Activated CD4-positive, alpha-beta T cell treated with anti-CD3 and anti-CD28 coated beads, Interleukin-2, amount 50 U/mL, for 48 hours (primary cell): Measurements from ENCODE around the gene INPP4A.

ENCODE experiments used
- DNase-seq, 2 experiments: peaks; one replicate each; pipeline ENCODE4 v3.0.0-alpha.2; 2020

The INPP4A gene

DNA sequence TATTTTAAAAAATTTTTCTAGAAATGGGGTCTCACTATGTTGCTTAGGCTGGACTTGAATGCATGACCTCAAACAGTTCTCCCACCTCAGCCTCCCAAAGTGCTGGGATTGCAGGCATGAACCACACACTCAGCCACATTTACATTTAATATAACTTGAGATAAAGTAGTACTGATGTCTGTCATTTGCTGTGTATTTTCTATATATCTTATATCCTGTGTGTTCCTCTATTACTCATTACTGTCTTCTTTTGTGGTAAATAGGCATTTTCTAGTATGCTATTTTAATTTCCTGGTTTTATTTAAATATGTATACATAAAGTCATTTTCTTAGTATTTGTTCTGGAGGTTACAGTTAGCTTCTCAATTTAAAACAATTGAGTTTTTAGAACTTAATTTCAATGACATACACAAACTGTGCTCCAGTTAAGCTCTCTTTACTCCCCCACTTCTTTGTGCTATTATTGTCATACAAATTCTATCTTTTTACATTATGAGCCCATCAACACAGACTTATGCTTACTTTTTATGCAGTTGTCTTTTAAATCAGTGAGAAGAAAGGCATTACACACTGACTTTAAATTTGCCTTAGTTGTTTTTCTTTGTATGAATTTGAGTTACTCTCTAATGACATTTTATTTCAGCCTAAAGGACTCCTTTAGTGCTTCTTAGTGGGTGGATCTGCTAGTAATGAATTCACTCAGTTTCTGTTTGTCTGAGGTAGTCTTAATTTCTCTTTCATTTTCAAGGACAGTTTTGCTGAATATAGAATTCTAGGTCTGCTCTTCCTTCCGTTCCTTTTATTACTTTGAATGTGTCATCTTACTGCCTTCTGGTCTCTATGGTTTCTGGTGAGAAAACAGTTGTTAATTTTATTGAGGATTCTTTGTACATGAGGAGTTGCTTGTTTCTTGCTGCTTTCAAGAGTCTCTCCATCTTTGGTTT is 6.2 kb upstream of the INPP4A start:
- no peak for DNase-seq

DNA sequence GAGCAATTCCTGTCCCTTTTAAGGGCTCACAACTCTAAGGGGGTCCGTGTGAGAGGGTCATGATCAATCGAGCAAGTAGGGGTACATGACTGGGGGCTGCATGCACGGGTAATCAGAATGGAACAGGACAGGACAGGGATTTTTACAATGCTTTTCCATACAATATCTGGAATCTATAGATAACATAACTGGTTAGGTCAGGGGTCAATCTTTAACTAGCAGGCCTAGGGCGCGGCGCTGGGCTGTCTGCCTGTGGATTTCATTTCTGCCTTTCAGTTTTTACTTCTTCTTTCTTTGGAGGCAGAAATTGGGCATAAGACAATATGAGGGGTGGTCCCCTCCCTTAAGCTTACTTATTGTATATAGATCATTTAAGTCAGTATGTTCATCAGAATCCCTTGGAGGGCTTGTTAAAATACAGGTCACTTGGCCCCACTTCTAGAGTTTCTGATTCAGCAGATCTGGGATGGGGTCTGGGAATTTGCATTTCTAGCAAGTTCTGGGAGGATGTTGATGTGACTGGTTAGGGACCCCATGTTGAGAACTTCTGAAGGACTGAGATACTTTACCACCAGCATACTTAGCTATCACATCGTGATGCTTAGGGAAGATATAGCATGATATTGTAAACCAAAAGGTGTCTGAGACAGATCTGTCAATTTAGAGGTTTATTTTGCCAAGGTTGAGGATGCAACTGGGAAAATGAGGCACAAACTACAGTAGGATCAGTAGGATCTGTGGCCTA is 2.8 kb upstream of the INPP4A start:
- no peak for DNase-seq

GRCh38 chr2:98442488-98442887 is 2.2 kb upstream of the INPP4A start:
- DNase-seq = no peak

DNA sequence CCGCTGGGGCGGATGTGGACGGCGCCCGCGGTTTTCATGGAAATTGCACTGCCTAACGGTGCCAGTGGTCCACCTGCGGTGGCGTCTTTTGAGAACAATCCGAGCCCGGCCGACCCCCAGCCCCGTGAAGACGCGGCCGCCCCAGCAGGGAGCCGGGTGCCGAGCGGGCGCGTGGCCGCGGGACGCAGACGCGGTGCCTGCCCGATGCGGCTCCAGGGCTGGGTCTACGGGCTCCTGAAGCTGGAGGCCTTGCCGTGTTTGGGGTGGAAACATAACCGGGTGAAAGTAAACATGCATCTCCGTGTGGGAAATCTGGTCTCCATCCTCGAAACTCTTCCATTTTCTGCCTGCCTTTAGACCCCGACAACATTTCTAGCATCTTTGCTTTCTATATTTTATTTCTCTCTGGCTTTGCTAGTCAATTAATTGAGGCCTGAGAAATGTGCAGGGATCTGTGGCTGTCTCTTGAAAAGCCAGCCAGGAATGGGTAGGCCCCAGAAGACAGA is 572 bp downstream of the INPP4A start:
- DNase-seq = peak in 1 of 2 experiments; percentile 32

GRCh38 chr2:98445683-98446581 is 1.3 kb downstream of the INPP4A start:
- peak in 1 of 2 experiments; percentile 63 for DNase-seq

- no peak for DNase-seq
These were observed 2.2 kb downstream of the INPP4A start for GRCh38 chr2:98446850-98447249.

DNA sequence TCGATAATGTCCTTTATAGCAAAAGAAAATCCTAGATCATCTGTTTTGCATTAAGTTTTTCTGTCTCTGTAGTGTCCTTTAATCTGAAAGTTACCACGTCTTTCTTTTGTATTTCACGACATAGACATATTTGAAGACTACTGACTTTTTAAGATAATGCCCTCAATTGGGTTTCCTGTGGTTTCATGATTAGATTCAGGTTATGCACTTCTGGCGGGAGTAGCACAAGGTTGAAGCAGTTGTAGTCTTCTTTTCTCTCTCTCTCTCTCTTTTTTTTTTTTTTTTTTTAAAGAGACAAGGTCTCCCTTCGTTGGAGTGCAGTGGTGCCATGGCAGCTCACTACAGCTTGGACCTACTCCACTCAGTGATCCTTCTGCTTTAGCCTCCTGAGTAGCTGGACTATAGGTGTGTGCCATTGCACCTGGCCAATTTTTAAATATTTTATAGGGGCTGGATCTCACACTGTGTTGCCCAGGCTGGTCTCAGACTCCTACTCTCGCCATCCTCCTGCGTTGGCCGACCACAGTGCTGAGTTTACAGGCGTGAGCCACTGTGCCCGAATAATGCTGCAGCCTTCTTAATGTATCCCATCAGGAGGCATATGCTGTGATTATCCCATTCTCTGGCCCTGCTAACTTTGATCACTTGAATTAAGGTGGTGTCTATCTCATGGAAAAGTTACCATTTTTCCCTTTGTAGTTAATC is 3.9 kb downstream of the INPP4A start:
- DNase-seq = no peak

- DNase-seq = no peak
These were observed 7.9 kb downstream of the INPP4A start for GRCh38 chr2:98452396-98453027.

GRCh38 chr2:98453083-98453482 is 8.4 kb downstream of the INPP4A start:
- DNase-seq = no peak

- DNase-seq = no peak
These were observed 8.9 kb downstream of the INPP4A start for GRCh38 chr2:98453531-98453930.

GRCh38 chr2:98454073-98454472 is 9.4 kb downstream of the INPP4A start:
- DNase-seq = no peak

DNA sequence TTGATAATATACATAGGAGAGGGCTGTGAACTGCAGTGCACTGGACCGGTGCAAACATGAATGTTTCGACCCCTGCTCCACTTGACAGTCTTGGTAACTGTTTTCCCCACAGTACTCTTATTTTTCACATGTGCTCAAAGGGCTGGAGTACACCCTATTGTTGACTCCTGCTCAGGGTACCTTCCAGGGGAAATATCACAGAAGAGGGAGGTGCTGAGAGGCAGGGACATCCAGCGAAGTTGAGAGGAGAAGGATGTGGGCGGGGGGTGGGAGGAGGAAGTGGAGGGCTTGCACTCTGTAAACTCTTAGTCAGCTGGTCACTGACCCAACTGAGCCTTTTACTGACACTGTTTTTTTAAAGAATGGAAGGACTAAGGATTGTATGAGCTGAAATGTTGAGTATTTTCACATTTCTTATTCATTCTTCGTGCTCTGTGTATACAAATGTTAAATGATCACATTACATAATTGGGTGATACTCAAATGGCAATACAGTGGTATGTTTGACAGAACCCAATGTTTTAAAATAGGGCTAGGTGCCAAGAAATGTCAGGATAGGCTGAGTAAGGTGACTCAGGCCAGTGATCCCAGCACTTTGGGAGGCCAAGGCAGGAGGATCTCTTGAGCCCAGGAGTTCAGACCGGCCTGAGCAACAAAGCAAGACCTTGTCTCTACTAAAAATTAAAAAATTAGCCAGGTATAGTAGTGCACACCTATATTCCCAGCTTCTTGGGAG is 10.0 kb downstream of the INPP4A start:
- DNase-seq = no peak

DNA sequence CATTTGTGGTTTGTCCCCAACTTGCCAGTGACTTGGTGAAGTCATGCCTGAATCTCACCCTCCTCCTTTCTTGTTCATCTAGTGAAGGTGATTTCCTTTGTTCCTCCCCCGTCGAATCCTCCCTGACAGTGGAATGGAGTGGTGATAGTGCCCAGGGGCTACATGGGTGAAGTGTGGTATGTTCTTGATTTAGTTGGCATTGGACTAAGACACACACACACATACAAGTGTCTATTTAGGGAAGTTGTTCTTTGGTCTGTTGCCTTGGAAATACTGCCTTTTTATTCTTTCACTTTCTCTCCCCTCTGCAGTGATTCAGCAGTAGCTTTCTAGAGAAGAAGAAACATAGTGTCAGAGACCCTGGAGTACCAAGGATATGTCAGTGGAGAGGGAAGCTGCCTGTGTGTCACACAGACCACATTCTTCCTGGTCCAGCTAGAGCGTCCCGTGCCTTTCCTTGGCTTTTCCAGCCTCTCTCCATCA is 10.9 kb downstream of the INPP4A start:
- DNase-seq = peak in 1 of 2 experiments; percentile 33

DNA sequence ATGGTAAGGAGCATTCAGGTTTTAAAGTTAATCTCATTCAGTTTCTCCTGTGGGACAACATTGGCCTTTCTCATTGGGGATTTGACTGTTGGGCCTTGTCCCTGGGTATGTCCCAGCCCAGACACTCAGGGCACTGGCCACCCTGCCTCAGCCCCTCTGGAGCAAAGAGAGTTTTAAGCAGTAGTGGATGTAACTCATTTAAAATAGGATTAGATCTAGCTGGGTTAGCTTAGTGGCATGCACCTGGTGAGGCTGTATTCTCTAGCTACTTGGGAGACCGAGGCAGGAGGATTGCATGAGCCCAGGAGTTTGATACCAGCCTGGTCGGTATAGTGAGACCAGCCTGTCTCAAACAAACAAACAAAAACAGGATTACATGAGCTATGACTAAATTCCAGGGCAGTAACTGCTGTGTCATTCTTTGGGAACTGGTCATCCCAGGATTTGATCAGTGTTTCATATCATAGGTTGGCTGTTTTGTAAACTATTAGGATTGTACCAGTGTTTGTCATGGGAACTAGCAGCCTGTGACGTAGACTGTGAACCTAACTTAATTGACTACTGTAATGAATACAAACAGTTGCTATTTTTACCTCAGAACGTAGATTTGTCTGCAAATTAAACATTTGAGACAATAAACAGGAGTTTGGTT is 12.5 kb downstream of the INPP4A start:
- no peak for DNase-seq

- no peak for DNase-seq
These were observed 13.5 kb downstream of the INPP4A start for GRCh38 chr2:98458207-98458606.

- DNase-seq = no peak
These were observed 14.2 kb downstream of the INPP4A start for GRCh38 chr2:98458667-98459380.

DNA sequence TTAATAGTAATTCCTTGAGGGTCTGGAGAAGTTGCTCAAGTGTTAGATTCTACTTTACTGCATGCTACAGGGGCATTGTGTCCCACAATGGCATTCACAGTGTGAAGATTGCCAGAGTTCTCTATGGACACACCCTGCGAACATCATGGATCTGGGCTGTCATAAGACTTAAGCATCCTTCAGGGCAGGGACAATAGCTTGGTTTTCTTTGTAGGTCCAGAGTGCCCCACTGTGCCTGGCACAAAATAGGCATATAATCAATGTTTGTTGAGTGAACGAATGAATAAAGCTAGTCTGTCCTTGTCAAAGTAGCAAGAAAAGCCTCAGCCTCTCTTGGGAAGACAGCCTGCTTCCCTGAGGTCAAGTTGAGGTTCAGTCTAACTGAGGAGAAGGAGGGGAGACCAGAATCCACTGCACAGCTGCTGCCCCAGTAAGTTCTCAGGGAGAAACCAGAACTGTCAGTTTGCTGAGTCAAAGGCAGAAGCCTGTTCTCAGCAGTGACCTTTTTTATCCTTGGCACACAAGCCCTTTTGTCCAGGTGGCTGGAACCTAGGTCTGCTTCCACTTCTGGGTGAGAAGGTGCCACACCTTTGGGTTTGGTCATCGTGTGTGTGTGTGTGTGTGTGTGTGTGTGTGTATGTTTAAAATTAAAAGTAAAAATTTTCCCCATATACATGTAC is 15.0 kb downstream of the INPP4A start:
- no peak for DNase-seq

- peak; percentile 78 to 84 for DNase-seq
These were observed 16.2 kb downstream of the INPP4A start for GRCh38 chr2:98460573-98461497.
